Ecto neural progenitor cell (in vitro differentiated cells): ENCODE results near the gene SNN.

Experiments used
- DNase-seq: peaks from one replicate; pipeline ENCODE4 v3.0.0-alpha.2; 2018; ENCODE audit warnings: low spot score

Gene SNN

GRCh38 chr16:11667824-11668622 is at the start of gene SNN:
TSS of gene SNN (plus strand) at chr16:11668455. CDS start at chr16:11676060, 7,605 bp downstream.
- DNase-seq: peak; percentile 89

DNA sequence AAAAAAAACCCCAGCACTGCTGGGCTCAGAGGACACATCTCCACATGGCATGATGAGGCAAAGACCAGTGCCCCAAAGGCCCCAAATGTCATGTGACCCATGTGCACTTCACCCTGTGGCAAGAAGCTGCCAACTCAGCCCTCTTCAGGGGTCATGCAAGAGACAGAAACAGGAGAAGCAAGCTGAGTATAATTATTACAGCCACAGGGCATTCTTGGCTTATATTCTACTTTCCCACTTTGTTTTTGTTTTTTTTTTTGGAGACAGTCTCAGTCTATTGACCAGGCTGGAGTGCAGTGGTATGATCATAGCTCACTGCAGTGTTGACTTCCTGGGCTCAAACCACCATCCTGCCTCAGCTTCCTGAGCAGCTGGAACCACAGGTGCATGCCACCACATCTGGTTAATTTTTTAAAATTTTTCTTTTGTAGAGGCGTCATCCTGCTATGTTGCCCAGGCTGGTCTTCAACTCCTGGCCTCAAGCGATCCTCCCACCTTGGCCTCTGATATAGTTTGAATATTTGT is 48.9 kb upstream of the SNN start:
- DNase-seq: no peak

DNA sequence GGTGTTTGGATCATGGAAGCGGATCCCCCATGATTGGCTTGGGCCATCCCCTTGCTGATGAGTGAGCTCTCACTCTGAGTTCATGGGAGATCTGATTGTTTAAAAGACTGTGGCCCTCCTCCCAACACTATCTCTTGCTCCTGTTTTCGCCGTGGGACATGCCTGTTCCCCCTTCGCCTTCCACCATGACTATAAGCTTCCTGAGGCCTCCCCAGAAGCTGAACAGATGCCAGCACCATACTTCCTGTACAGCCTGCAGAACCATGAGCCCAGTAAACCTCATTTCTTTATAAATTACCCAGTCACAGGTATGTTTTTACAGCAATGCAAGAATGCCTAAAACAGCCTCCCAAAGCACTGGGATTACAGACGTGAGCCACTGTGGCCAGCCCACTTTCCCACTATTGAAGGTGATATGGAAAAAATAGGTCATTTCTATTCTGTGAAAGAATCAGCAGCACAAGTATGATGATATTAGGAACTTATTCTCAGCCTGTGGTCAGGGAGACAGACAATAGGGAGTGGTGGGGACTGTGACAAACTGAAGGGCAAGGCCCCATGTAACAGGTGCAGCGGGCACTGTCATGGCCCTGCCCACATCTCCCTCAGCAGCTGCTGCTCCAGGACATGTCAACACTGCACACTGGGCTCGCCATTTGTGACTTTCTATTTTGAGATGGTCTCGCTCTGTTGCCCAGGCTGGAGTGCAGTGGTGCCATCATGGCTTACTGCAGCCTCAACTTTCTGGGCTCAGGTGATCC is 47.8 kb upstream of the SNN start:
- DNase-seq: no peak

GRCh38 chr16:11621539-11621919 is 46.7 kb upstream of the SNN start:
- DNase-seq: no peak

DNA sequence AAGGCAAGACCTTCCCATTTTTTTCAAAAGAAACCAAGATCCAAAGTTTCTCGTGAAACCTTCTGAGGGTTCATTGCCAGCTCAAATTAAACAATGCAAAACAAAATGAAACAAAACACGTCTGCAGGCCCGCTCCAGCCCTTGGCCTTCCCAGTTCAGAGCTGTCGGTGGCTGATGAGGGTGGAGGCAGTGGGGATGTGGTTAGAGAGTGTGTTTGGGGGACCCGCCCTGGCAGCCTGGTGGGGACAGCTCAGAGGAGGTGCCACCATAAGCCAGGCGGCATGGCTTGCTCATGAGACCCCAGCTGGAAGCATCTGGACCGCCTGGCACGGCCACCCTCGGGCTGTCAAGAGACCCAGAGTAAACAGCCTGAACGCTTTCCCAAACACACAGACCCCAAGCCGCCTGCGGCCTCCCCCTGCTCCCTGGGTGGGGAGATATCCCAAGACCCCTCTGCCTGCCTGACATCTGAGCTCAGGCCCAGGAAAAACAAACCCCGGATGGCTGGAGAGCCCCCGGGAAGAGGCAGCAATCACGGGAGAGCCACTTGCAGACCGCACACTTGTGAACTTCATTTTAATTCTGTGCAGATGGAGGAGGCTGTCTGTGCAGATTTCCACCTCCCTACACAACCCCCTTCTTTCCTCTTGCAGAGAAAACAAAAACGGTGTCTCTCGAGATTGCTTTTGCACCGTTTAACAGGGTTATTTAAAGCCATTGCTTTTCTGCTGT is 46.2 kb upstream of the SNN start:
- no peak for DNase-seq

DNA sequence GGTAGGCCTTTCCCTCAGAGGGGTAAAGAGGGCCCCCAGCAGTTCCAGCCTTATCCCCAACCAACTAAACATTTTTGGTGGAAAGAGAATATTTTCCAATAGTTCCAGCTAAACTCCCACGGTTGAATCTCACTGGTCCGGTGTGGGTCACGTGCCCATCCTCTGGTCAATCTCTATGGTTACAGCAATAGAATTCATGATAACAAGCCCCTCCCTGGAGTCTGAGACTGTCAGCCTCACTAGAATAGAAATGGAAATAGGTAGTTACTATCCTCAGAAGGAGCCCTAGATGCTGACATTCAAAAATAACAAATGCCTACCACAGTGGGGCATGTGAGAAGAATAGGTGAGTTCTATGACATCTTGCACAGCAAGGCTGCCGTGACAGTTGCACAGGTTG is 44.0 kb upstream of the SNN start:
- DNase-seq: no peak

- DNase-seq: no peak
Measured at GRCh38 chr16:11624636-11625607, 43.3 kb upstream of the SNN start.

- DNase-seq: no peak
Measured at GRCh38 chr16:11625769-11626168, 42.5 kb upstream of the SNN start.

DNA sequence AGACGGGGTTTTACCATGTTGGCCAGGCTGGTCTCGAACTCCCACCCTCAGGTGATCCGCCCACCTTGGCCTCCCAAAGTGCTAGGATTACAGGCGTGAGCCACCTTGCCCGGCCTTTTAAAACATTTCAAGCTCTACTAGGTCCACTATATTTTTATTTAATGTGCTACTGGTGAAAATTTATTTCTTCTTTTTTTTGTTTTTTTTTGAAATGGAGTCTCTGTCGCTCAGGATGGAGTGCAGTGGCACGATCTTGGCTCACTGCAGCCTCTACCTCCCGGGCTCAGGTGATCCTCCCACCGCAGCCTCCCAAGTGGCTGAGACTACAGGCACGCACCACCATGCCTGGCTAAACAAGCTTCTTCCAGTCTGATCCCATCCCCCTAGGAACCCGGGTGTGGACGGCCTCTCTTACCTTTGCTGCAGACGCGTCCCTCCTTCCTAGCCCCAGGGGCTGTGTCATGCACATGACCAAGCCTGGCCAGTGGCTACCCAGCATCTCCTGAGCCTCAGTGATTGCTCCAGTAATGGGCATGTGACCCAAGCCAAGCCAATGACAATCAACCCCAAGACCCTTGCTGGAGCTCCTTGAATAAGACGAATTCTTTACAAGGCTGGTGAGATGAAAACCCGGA is 41.5 kb upstream of the SNN start:
- no peak for DNase-seq

- DNase-seq: no peak
Measured at GRCh38 chr16:11627292-11627663, 41.0 kb upstream of the SNN start.

DNA sequence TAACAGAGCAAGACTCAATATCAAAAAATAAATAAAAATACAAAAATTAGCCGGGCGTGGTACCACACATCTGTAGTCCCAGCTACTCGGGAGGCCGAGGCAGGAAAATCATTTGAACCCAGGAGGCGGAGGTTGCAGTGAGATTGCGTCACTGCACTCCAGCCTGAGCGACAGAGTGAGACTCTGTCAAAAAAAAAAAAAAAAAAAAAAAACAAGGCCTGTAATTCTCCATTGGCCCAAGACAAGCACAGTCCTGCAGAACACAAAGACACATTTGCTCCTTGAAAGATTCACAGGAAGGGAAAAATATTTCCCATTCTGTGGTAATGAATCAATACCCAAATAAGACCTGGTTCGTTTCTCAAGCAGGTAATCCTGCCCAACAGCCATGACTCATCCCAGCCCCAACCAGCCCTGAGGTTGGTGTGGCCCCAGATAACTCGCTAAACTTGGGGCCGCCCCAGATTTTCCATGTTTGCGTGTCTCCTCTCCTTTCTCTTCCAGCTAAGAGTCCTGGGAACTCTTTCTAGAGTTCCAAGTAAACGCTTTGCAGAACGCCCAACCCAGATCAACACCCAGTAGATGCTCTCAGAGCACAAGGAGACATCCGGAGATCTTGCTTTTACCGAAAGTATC is 40.3 kb upstream of the SNN start:
- no peak for DNase-seq

DNA sequence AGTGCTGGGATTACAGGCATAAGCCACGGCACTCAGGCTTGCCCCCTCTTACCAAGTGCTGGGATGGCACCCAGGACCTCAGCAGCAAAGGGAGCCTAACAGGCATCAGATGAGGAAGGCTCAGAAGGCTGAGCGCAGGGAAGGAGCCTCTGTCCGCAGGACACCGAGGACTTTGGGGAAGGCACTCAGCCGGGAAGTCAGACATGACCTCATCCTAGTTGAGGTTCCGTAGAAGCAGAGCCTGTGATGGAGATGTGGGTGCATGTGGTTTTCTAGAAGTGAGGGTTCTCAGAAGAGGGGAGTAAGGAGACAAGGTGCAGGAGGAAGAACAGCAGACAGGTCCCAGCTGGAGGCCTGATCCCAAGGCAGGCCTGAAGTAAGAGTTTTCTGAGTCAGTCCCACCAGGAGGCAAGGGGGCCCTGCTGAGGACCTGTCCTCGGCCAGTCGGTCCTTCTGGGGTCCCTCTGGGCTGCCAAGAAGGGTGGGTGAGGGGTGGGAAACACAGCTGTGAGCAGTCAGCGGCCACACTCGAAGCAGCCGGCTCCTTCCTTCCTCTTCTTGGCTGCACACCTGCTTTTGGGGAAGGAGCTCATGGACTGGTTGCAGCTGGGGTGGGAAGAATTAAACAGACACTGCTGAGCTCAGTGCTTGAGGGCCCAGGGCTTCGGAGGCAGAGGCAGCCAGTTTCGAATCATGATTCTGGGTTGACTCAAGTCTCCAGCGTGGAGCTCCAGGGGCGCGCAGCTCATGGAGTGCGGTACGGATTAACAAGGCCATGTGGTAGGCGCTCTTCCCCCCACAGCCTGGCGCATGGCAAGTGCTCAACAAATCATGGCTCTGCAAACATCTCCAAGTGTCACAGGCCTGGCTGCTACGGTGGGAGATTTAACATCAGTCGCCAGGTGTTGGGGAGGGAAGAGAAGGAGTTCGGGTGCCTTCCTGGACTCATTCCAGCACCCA is 38.9 kb upstream of the SNN start:
- no peak for DNase-seq

DNA sequence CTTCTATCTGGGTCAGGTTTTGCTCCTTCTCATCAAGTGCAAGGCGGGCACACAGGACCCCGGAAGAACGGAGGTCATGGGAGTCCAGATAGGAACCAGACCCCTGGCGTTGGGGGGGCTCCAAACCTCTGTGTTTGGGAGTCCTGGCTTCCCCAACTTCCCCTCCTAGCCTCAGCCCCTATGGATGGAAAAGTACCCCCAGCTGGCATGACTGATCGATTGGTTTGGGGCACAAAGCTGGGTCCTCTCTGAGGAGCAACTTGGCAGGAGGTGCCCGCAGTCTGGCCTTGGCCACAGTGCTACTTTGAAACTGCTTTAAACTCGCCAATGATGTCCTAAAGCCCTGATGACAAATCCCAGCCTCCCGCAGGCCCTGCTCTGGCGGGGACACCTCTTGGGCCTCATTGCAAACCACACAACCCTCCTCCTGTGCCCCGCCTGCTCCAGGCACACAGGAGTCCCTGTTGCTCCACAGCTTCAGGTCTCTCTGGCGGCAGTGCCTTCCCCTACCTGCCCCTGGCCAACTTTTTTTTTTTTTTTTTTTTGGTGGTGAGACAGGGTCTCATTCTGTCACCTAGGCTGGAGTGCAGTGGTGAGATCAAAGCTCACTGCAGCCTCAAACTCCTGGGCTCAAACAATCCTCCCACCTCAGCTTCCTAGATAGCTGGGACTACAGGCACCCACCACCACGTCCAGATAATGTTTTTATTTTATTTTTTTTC is 38.0 kb upstream of the SNN start:
- no peak for DNase-seq

- DNase-seq: no peak
Measured at GRCh38 chr16:11630768-11631056, 37.5 kb upstream of the SNN start.

GRCh38 chr16:11631214-11631613 is 37.0 kb upstream of the SNN start:
- DNase-seq: no peak

DNA sequence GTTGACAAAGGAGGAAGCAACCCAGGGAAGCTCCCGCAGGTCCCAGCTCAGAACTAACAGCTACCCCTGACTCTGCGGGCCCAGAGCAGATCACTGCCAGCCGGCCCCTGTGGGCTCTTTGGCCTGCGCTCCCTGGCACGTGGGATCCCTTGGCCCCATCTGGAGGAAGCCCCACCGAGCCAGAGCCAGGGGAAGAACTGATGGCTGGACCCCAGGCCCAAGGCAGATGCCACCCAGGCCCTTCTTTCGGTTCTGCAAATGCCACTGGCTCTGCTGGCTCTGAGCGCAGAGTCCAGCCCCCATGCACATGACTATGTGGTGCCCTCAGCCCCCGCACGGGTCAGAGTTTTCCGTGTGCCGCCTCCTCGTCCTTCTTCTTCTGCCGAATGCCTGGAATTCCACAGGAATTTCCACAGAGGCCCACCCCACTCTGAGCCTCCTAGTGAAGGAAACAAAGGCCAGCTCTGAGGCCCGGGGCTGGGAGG is 35.8 kb upstream of the SNN start:
- DNase-seq: peak; percentile 66

DNA sequence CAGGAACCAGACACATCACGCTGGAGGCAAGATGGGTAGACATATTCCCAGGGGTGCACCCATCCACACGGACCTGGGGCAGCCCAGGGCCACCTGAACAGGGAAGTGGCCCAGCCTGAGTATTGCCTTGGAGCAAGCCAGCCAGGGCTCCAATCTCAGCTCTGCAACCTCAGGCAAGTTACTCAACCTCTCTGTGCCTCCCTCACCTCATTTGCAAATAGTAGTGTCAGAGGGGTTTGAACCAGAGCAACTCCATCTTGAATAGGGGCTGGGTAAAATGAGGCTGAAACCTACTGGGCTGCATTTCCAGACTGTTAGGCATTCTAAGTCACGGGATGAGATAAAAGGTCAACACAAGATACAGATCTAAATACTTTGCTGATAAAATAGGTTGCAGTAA is 35.1 kb upstream of the SNN start:
- DNase-seq: no peak

DNA sequence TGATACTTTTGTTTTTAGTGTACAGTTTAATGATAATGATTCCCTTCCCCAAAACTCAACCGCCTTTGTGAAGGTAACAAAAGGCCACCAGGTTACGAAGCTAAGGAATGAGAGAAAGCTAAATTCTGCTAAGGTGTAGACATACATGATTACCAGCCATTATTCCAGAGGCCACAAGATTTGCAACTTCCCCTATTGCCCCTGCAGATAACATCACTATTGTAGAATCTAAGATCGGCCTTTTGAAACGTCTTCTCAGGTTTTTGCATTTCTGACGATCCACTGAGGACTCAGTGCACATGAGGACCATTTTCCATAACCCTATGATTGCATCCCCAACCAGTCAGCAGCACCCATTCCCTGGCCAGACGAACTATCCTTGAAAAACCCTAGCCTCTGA is 33.9 kb upstream of the SNN start:
- DNase-seq: no peak
